Neural progenitor cell (in vitro differentiated cells): ENCODE results near the gene PDIA3. TPM values are rescaled to one million over a fixed set of nuclear protein-coding genes. Genes with fewer than 3 reads are reported as not detected.

ENCODE experiments used
- DNase-seq: peaks from one replicate; pipeline ENCODE4 v3.0.0-alpha.2; 2016; ENCODE audit warnings: low spot score
- H2AFZ ChIP-seq: fragments of 200-600 bp; sonication (generic); replicated peaks from 2 replicates; pipeline ENCODE4 v1.6.1; 2016; ENCODE audit warnings: antibody characterized with exemption
- H3F3A ChIP-seq: fragments of 200-600 bp; sonication (generic); 2 replicates; pipeline ENCODE4 v1.6.1; 2016; ENCODE audit warnings: antibody characterized with exemption, low read depth
- H3K27ac ChIP-seq: fragments of 200-600 bp; sonication (generic); 2 replicates; pipeline ENCODE4 v1.5.1; 2016; ENCODE audit warnings: mild to moderate bottlenecking
- H3K27me3 ChIP-seq: fragments of 200-600 bp; sonication (generic); 2 replicates; pipeline ENCODE4 v1.6.1; 2016; ENCODE audit warnings: mild to moderate bottlenecking, moderate library complexity
- H3K36me3 ChIP-seq: fragments of 200-600 bp; sonication (generic); 2 replicates; pipeline ENCODE4 v1.5.1; 2016
- H3K4me1 ChIP-seq: fragments of 200-600 bp; sonication (generic); 2 replicates; pipeline ENCODE4 v1.6.1; 2016; ENCODE audit warnings: mixed run types
- H3K4me2 ChIP-seq: fragments of 200-600 bp; sonication (generic); 2 replicates; pipeline ENCODE4 v1.6.1; 2016
- H3K4me3 ChIP-seq: fragments of 200-600 bp; sonication (generic); 2 replicates; pipeline ENCODE4 v1.5.1; 2016
- H3K79me2 ChIP-seq: fragments of 200-600 bp; sonication (generic); 2 replicates; pipeline ENCODE4 v1.6.1; 2016; ENCODE audit warnings: low read depth
- H3K9ac ChIP-seq: fragments of 200-600 bp; sonication (generic); 2 replicates; pipeline ENCODE4 v1.6.1; 2016
- H3K9me3 ChIP-seq: fragments of 200-600 bp; sonication (generic); 2 replicates; pipeline ENCODE4 v1.5.1; 2016; ENCODE audit warnings: low read depth
- H4K20me1 ChIP-seq: fragments of 200-600 bp; sonication (generic); 2 replicates; pipeline ENCODE4 v1.6.1; 2016; ENCODE audit warnings: low read depth
- H3K27ac Mint-ChIP-seq: 3 replicates; pipeline ENCODE4 v1.8.0; 2021; ENCODE audit warnings: mixed read lengths
- H3K27me3 Mint-ChIP-seq: 2 replicates; pipeline ENCODE4 v1.8.0; 2022; ENCODE audit warnings: low read depth, mild to moderate bottlenecking, inconsistent platforms, moderate library complexity, mixed read lengths; ENCODE audit not compliant: insufficient read depth
- H3K36me3 Mint-ChIP-seq: 3 replicates; pipeline ENCODE4 v1.8.0; 2021; ENCODE audit warnings: mixed read lengths
- H3K4me1 Mint-ChIP-seq: 3 replicates; pipeline ENCODE4 v1.8.0; 2021; ENCODE audit warnings: mixed read lengths
- H3K4me3 Mint-ChIP-seq: 3 replicates; pipeline ENCODE4 v1.8.0; 2021; ENCODE audit warnings: mild to moderate bottlenecking, moderate library complexity, mixed read lengths
- H3K9me3 Mint-ChIP-seq: 3 replicates; pipeline ENCODE4 v1.8.0; 2020; ENCODE audit warnings: mixed read lengths
- EZH2 ChIP-seq: fragments of 200-600 bp; sonication (generic); IDR thresholded peaks from 2 replicates; pipeline ENCODE4 v1.6.1; 2017; ENCODE audit warnings: antibody characterized with exemption, mild to moderate bottlenecking, moderate library complexity
- EZH2phosphoT487 ChIP-seq: fragments of 200-600 bp; sonication (generic); IDR thresholded peaks from 2 replicates; pipeline ENCODE4 v1.6.1; 2017; ENCODE audit warnings: antibody characterized with exemption
- total RNA-seq: library from RNA; depleted of rRNA; stranded (reverse); fragments of >200 nt; gene quantifications from 2 replicates; pipeline ENCODE4 v1.2.3, GENCODE V29; 2015; ENCODE audit warnings: low replicate concordance
- TF ChIP-seq, protein P1 (sequence below): fragments of 200-600 bp; sonication (generic); IDR thresholded peaks from 2 replicates; pipeline ENCODE4 v1.5.1; 2017; ENCODE audit warnings: antibody characterized with exemption, mild to moderate bottlenecking

The PDIA3 gene
- total RNA-seq, 1 donor from 2014 or later, result 315 TPM

DNA sequence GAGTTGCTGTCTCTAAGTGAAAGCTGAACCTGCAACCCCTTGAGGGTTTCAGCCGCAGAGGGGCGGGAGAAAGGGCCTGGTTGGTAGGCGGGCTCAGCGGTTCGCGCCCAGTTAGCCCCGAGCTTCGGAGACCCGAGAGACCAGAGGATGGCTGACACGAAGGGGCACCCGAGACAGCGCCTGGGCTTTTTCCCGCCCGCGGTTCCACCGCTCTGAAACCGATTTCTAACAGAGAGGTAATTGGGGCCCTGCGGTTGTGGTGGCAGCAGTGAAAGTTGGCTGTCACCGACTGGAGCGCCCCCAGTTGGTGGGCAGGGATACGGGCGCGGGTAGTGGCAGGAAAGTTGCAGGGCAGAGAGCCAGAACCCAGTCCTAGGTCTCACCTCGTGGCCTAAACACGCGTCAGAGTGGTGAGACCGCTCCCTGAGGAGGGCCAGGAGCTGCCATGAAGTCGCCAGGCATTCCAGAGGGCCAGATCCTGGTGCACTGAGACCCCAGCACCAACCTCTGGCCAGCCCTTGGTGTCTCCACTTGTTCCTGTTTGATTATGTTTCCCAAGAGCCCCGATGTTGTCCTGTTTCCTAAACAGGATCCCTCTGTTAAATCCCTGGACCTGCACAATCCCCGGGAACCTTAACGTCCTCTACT lies 31.2 kb downstream of the PDIA3 start:
- no peaks in the 10 kb centered on the region for H3K4me1 ChIP-seq

DNA sequence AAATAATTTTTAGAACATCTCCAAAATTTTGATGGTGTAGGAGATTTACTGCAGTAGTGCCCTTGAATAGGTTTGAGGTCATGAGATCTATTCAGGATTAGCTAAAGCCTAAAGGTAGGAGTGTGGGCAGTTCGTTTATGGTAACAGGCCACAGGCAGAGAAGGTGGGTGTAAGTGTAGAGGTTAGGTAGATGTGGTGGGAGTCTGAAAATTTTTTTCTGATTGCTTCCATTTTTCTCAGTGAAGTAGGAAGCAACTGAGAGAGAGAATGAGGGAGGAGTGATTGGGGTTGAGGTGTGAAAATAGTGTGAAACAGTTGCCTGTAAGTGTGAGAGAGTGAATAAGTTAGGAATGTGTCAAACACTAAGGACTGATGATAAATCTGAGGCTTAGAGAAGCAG lies 32.8 kb downstream of the PDIA3 start:
- TF ChIP-seq, protein P1, sequence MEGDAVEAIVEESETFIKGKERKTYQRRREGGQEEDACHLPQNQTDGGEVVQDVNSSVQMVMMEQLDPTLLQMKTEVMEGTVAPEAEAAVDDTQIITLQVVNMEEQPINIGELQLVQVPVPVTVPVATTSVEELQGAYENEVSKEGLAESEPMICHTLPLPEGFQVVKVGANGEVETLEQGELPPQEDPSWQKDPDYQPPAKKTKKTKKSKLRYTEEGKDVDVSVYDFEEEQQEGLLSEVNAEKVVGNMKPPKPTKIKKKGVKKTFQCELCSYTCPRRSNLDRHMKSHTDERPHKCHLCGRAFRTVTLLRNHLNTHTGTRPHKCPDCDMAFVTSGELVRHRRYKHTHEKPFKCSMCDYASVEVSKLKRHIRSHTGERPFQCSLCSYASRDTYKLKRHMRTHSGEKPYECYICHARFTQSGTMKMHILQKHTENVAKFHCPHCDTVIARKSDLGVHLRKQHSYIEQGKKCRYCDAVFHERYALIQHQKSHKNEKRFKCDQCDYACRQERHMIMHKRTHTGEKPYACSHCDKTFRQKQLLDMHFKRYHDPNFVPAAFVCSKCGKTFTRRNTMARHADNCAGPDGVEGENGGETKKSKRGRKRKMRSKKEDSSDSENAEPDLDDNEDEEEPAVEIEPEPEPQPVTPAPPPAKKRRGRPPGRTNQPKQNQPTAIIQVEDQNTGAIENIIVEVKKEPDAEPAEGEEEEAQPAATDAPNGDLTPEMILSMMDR, result no peak
- no peaks in the 10 kb centered on the region for H3K36me3 ChIP-seq
- no peak overlapping the region for H3K4me3 Mint-ChIP-seq
- no peak overlapping the region for H2AFZ ChIP-seq
- H3K79me2 ChIP-seq, result no peaks in the 10 kb centered on the region
- no peaks in the 10 kb centered on the region for H3K4me1 Mint-ChIP-seq
- H3K27ac ChIP-seq, result no peak overlapping the region
- H3K9me3 ChIP-seq, result no peaks in the 10 kb centered on the region
- no peak for DNase-seq
- H3K4me1 ChIP-seq, result no peaks in the 10 kb centered on the region
- H3K9ac ChIP-seq, result no peak overlapping the region
- peaks cover 35% of the 10 kb centered on the region for H3F3A ChIP-seq
- H3K4me2 ChIP-seq, result no peak overlapping the region
- H3K36me3 Mint-ChIP-seq, result no peaks in the 10 kb centered on the region
- H3K9me3 Mint-ChIP-seq, result no peaks in the 10 kb centered on the region
- H3K27me3 ChIP-seq, result peaks cover 19% of the 10 kb centered on the region
- H3K27me3 Mint-ChIP-seq, result peaks cover 7% of the 10 kb centered on the region
- no peak overlapping the region for H3K27ac Mint-ChIP-seq
- H4K20me1 ChIP-seq, result peaks cover 11% of the 10 kb centered on the region
- H3K4me3 ChIP-seq, result no peak overlapping the region

More for the DNA sequence above, 31.2 kb downstream of the PDIA3 start:
- peak; percentile 74 for DNase-seq
- H3K4me2 ChIP-seq, result peak overlapping the region; percentile 88
- H3K36me3 ChIP-seq, result peaks cover 3% of the 10 kb centered on the region
- no peaks in the 10 kb centered on the region for H3K79me2 ChIP-seq
- peaks cover 19% of the 10 kb centered on the region for H3K27me3 ChIP-seq
- peaks cover 46% of the 10 kb centered on the region for H3F3A ChIP-seq
- no peaks in the 10 kb centered on the region for H3K9me3 ChIP-seq
- H3K4me3 ChIP-seq, result peak overlapping the region; percentile 53
- peak overlapping the region; percentile 75 for H2AFZ ChIP-seq
- H3K9me3 Mint-ChIP-seq, result no peaks in the 10 kb centered on the region
- peaks cover under 1% of the 10 kb centered on the region for H3K36me3 Mint-ChIP-seq
- peak overlapping the region; percentile 81 for H3K27ac Mint-ChIP-seq
- H4K20me1 ChIP-seq, result peaks cover 11% of the 10 kb centered on the region
- peak; percentile 11 for TF ChIP-seq EZH2
- no peak for TF ChIP-seq EZH2phosphoT487
- TF ChIP-seq, protein P1, result peak; percentile 81
- H3K4me1 Mint-ChIP-seq, result no peaks in the 10 kb centered on the region
- H3K9ac ChIP-seq, result no peak overlapping the region
- peak overlapping the region; percentile 88 for H3K4me3 Mint-ChIP-seq
- no peak overlapping the region for H3K27ac ChIP-seq
- peaks cover 7% of the 10 kb centered on the region for H3K27me3 Mint-ChIP-seq

DNA sequence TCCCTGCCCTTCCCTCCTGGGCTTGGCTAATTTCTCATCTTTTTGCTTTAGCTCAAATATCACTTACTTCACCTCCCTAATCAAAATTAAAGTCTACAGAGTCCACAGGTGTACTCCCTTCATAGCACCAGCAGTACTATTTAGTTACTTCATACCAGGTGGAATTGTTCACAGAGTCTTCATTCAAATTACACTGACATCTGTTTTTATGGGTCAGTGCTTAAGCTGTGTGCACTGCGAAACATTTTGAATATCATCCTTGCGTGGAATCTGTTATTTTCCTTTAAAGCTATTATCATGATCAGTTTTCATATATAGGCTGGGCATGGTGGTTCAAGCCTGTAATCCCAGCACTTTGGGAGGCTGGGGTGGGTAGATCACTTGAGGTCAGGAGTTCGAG lies 43.2 kb downstream of the PDIA3 start:
- no peaks in the 10 kb centered on the region for H3K9me3 ChIP-seq
- peaks cover 16% of the 10 kb centered on the region for H4K20me1 ChIP-seq
- no peak overlapping the region for H3K27ac ChIP-seq
- Mint-ChIP-seq H3K4me1 (peaks cover 21% of the 10 kb centered on the region), H3K27ac (no peak overlapping the region), H3K4me3 (no peak overlapping the region), H3K9me3 (no peaks in the 10 kb centered on the region), H3K36me3 (peaks cover 10% of the 10 kb centered on the region), H3K27me3 (peaks cover 5% of the 10 kb centered on the region)
- peaks cover 9% of the 10 kb centered on the region for H3K4me1 ChIP-seq
- TF ChIP-seq EZH2phosphoT487, result no peak
- TF ChIP-seq, protein P1, result no peak
- no peak for TF ChIP-seq EZH2
- no peaks in the 10 kb centered on the region for H3K27me3 ChIP-seq
- H3K9ac ChIP-seq, result no peak overlapping the region
- DNase-seq, result no peak
- H3K79me2 ChIP-seq, result peaks cover 23% of the 10 kb centered on the region
- H3F3A ChIP-seq, result peaks cover 14% of the 10 kb centered on the region
- no peak overlapping the region for H3K4me3 ChIP-seq
- H2AFZ ChIP-seq, result no peak overlapping the region
- no peaks in the 10 kb centered on the region for H3K36me3 ChIP-seq
- H3K4me2 ChIP-seq, result no peak overlapping the region
